Stimulated activated naive CD8-positive, alpha-beta T cell treated with anti-CD3 and anti-CD28 coated beads, Interleukin-15, Interleukin-2, amounts not matched to agents 100 U/mL and 50 U/mL, for 24 hours (primary cell): ENCODE measurements around the gene DYNC1H1.

Experiments
- ATAC-seq: fragments of 150-1000 bp; cut with Tn5 transposase; one replicate; pipeline ENCODE4 v1.10.0; 2021
- DNase-seq: peaks from one replicate; pipeline ENCODE4 v3.0.0; 2021

The DYNC1H1 gene

GRCh38 chr14:102089621-102090343 lies 125.4 kb downstream of the DYNC1H1 start:
- no peak for ATAC-seq
- DNase-seq, result no peak

- ATAC-seq (no peak), DNase-seq (no peak)
These were observed 126.3 kb downstream of the DYNC1H1 start for GRCh38 chr14:102090713-102091112.

- no peak for DNase-seq
- ATAC-seq, result no peak
These were observed 128.4 kb downstream of the DYNC1H1 start for GRCh38 chr14:102092806-102093205.

- ATAC-seq (no peak), DNase-seq (no peak)
These were observed 129.7 kb downstream of the DYNC1H1 start for GRCh38 chr14:102094101-102094500.

GRCh38 chr14:102095231-102095870 lies 131.0 kb downstream of the DYNC1H1 start:
- DNase-seq (no peak), ATAC-seq (peak; percentile 67)

GRCh38 chr14:102095871-102096568 lies 131.6 kb downstream of the DYNC1H1 start:
- DNase-seq (no peak), ATAC-seq (peak; percentile 26)

- DNase-seq, result peak; percentile 82
- no peak for ATAC-seq
These were observed 132.3 kb downstream of the DYNC1H1 start for GRCh38 chr14:102096569-102097188.

GRCh38 chr14:102097441-102098135 lies 133.2 kb downstream of the DYNC1H1 start:
- ATAC-seq (no peak), DNase-seq (no peak)

- no peak for ATAC-seq
- no peak for DNase-seq
These were observed 138.8 kb downstream of the DYNC1H1 start for GRCh38 chr14:102103062-102103695.

- ATAC-seq, result no peak
- no peak for DNase-seq
These were observed 141.0 kb downstream of the DYNC1H1 start for GRCh38 chr14:102105369-102105768.
